Activated T-helper 2 cell treated with anti-CD3 and anti-CD28 coated beads, Interferon-gamma antibody, Interleukin-2, Interleukin-4, amounts not matched to agents 10 μg/mL and 5 μg/mL and 100 μg/mL, durations not matched to agents 14 hours and 24 hours and 36 hours (primary cell): ENCODE results near the gene COX6B2. TPM values are rescaled to one million over a fixed set of nuclear protein-coding genes. Genes with fewer than 3 reads are reported as not detected.

Experiments used
- DNase-seq: peaks from one replicate; pipeline ENCODE4 v3.0.0; 2021; ENCODE audit warnings: low spot score
- H3K27ac Mint-ChIP-seq: one replicate; pipeline ENCODE4 v1.8.0; 2021; ENCODE audit warnings: mixed read lengths
- H3K27me3 Mint-ChIP-seq: one replicate; pipeline ENCODE4 v1.8.0; 2021; ENCODE audit warnings: low read depth, mixed read lengths
- H3K36me3 Mint-ChIP-seq: one replicate; pipeline ENCODE4 v1.8.0; 2021; ENCODE audit warnings: low read depth, mixed read lengths
- H3K4me1 Mint-ChIP-seq: one replicate; pipeline ENCODE4 v1.8.0; 2021; ENCODE audit warnings: low read depth, mixed read lengths
- H3K4me3 Mint-ChIP-seq: one replicate; pipeline ENCODE4 v1.8.0; 2021; ENCODE audit warnings: low read depth, mild to moderate bottlenecking, moderate library complexity, mixed read lengths
- H3K9me3 Mint-ChIP-seq: one replicate; pipeline ENCODE4 v1.8.0; 2021; ENCODE audit warnings: mixed read lengths
- intact Hi-C: fragments of 100-400 bp; cut with micrococcal nuclease; formaldehyde crosslinking; loops from one replicate; pipeline ENCODE4 v1.15.1; 2023
- total RNA-seq: library from RNA; stranded (reverse); gene quantifications from 2 replicates; pipeline ENCODE4 v1.2.3, GENCODE V29; 2022

COX6B2 gene
- total RNA-seq, 1 donor from 2014 or later = 1.8 TPM

DNA sequence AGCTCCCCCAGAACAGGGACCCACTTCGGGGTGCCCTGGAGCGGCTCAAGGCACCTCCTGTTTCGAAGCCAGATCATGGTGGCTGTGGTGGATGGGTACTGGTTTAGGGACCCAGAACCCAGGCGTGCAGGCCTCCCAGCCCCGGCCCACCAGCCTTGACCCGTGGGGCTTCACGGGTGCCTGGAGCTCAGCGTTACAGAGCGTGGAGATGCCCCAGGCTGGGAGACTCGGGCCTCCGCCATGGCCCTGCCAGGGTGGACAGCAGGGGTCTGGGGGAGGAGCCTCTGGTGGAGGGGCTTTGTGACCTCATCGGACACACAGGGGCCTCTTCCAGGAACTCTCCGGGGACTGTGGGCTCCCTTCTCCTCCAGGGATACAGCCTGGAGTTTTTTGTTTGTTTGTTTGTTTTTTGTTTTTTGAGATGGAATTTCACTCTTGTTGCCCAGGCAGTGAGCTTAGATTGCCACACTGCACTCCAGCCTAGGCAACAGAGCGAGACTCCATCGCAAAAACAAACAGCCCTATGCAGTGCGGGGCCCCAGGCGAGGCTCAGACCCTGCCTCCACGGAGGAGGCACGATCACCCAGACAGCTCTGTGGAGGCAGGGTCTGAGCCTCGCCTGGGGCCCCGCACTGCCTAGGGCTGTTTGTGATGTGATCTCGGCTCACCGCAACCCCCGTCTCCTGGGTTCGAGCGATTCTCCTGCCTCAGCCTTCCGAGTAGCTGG, 8.6 kb upstream of the COX6B2 start, which contains the start of gene GARIN5B:
GARIN5B (minus strand) TSS at position 271 of the 727 bp plus-strand sequence; CDS start at position 77, 194 bp downstream.
- H3K4me1 Mint-ChIP-seq = no peaks in the 10 kb centered on the region
- no peak within 1 kb of the TSS for H3K4me3 Mint-ChIP-seq
- H3K9me3 Mint-ChIP-seq = no peaks in the 10 kb centered on the region
- peaks cover 7% of the 10 kb centered on the region for H3K27me3 Mint-ChIP-seq
- no peak for DNase-seq
- intact Hi-C loops = no loop called here
- H3K36me3 Mint-ChIP-seq = no peaks in the 10 kb centered on the region
- no peak within 1 kb of the TSS for H3K27ac Mint-ChIP-seq

DNA sequence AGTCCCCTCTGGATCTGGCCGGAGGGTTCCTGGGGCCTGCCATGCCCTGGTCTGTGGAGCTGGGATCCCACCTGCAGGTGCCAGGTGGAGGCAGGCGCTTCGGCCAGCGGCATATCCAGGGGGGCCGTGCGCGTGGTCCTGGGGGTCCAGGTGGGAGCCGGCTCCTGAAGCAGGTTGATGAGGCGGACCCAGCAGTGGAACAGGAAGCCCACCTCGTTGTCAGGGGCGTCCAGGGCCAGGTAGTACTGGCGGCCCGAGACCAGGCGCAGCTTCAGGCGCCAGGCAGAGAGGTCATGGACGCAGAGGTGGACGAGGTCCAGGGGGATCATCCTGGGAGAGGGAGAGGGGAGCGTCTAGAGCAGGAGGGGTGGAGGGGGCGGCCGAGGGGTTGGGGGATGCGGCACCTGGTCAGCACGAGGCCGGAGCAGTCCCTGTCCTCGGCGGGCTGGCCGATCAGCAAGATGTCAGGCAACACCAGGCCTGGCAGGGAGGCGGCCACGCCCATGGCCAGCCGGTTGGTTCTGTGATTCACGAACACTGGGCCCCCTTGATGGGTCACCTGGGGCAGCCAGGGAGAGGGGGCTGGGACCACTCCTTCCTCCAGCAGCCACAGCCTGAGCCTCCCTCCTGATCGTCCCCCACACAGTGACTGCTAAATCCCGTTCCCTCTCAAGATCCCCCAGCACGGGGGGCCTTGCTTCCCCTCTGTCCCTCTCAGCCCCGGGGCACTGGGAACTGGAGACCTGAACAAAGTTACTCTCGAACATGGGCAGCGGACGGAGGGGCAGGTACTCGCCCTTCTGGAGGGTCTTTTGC, 7.9 kb upstream of the COX6B2 start:
- Mint-ChIP-seq H3K4me1 (no peaks in the 10 kb centered on the region), H3K27ac (no peak overlapping the region), H3K36me3 (no peaks in the 10 kb centered on the region), H3K9me3 (no peaks in the 10 kb centered on the region), H3K27me3 (peaks cover 5% of the 10 kb centered on the region), H3K4me3 (no peak overlapping the region)
- intact Hi-C loops = no loop called here
- no peak for DNase-seq

DNA sequence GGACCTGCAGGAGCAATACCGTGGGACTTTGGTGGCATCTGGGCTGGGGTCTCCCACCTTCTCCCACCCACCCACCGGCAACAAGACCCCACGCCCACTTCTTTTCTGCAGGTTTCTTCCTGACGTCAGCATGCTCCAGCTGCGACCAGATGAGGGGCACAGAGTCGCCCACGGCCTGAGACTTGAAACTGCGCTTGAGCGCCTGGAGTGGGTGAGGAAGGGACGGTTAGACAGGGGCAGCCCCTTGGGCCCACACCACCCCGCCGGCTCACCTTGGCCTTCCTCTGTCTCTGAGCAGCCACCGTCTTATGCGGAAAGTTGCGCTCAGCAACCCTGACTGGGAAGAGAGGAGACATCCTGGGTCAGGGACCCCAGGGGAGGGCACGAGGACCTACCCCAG, 6.4 kb upstream of the COX6B2 start:
- intact Hi-C loops = no loop called here
- H3K27ac Mint-ChIP-seq = no peak overlapping the region
- H3K9me3 Mint-ChIP-seq = no peaks in the 10 kb centered on the region
- no peak overlapping the region for H3K4me3 Mint-ChIP-seq
- no peaks in the 10 kb centered on the region for H3K4me1 Mint-ChIP-seq
- DNase-seq = no peak
- H3K27me3 Mint-ChIP-seq = peaks cover 10% of the 10 kb centered on the region
- H3K36me3 Mint-ChIP-seq = no peaks in the 10 kb centered on the region

DNA sequence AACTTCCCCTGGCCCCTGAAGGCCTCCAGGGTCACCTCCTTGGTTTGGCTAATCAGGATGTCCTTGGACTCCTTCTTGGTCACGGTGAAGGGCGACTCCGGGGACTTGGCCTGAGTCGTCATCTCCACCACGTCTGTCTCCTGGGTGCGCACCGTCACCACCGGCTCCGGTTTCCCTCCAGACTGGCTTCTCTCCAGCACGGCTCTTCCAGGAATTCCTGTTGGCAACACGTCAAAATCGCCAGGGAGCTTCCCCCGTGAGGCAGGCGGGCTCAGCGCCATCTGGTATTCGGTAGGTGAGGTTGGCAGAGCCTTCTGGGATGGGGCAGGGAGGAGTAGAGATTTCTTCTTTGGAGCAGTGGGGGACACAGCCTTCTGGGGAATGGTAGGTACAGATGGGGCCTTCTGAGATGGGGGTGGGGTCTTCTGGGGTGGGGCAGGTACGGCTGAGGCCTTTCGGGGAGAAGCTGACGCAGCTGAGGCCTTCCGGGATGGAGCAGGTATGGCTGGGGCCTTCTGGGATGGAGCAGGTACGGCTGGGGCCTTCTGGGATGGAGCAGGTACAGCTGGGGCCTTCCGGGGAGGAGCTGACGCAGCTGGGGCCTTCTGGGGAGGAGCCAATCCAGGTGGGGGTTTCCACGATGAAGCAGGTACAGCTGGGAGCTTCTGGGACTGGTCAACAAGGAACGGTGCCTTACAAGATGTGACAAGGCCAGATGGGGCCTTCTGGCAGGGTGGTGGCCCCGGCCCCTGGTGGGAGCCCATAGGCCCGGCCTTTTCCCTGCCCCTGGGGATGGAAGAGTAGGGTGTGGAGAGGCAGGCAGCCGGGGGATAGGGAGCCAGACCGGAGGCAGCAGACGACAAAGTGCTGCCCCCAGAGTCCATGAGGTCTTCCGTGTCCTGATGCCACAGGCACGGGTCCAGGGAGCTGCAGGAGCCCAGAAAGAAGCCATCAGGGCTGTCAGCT, 4.7 kb upstream of the COX6B2 start:
- Mint-ChIP-seq H3K36me3 (no peaks in the 10 kb centered on the region), H3K9me3 (no peaks in the 10 kb centered on the region), H3K4me3 (no peak overlapping the region), H3K4me1 (no peaks in the 10 kb centered on the region), H3K27ac (no peak overlapping the region), H3K27me3 (peaks cover 18% of the 10 kb centered on the region)
- no peak for DNase-seq
- intact Hi-C loops = no loop called here

GRCh38 chr19:55358493-55358892, 4.0 kb upstream of the COX6B2 start:
- H3K4me1 Mint-ChIP-seq = no peaks in the 10 kb centered on the region
- no peak overlapping the region for H3K4me3 Mint-ChIP-seq
- no peaks in the 10 kb centered on the region for H3K36me3 Mint-ChIP-seq
- DNase-seq = no peak
- H3K9me3 Mint-ChIP-seq = no peaks in the 10 kb centered on the region
- no peak overlapping the region for H3K27ac Mint-ChIP-seq
- intact Hi-C loops = no loop called here
- H3K27me3 Mint-ChIP-seq = peaks cover 22% of the 10 kb centered on the region

DNA sequence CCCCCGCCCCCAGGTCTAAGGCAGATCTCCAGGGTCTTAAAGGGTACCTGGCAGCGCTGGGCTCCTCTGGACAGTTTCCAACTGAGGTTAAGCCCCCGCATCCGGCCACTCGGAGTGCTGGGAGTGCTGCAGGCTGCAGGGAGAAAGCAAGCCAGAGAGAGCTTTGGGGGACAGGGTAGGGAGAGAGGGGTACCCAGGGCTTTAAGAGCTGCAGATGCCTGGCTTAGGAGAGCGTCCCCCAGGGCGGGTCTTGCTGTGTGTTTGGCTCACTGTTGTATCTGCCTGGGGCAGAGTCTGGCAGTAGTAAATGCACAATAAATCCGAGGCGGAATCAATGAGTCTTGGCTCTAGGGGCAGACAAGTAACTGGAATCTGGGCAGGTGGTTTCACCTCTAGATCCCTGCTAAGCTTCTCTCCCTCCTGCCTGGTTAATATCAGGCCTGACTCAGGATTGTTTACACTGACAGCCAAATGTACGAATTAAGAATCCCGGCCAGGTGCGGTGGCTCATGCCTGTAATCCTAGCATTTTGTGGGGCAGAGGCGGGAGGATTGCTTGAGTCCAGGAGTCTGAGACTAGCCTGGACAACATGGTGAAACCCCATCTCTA, 798 bp upstream of the COX6B2 start:
- intact Hi-C loops = no loop called here
- Mint-ChIP-seq H3K4me1 (no peaks in the 10 kb centered on the region), H3K4me3 (no peak overlapping the region), H3K9me3 (no peaks in the 10 kb centered on the region), H3K36me3 (no peaks in the 10 kb centered on the region), H3K27me3 (peaks cover 46% of the 10 kb centered on the region), H3K27ac (no peak overlapping the region)
- no peak for DNase-seq

DNA sequence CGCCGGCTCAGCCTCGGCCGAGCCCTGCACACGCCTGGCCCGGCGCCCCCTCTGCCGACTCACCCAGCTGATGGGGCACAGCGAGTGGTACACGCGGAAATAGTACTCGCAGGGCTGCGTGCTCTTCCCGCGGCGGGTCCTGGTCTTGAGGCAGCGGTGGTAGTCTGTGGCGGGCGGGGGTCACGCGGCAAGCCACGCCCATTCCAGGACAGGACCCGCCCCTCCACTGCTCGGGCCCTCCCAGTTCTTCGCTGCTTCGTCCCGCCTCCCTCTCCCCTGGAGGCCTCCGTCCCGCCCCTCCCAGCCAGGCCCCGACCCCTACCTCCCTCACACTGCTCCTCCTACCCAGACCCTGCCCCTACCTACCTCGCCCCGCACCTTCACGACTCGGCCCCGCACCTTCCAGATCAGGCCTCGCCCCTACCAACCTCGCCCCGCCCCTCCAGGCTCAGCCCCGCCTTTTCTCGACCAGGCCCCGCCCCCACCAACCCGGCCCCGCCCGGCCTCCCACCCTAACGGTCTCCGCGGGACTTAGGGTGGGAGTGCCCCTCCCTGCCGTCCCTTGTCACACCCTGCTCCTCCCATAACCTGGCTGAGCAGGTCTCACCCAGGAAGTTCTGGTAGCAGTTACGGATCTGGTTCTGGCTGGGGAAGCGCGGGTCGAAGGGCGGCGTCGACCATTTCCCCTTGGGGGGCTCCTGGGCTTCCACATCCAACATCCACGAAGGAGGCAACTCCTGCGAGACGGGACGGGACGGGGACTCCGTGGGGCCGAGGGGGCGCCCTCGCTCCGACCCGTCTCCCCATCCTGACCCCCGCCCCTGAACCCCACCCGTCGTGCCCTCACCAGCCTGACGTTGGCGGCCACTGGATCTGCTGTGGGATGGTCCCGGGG, 469 bp downstream of the COX6B2 start:
- no peaks in the 10 kb centered on the region for H3K36me3 Mint-ChIP-seq

GRCh38 chr19:55353356-55353802, 1.1 kb downstream of the COX6B2 start:
- H3K9me3 Mint-ChIP-seq = no peaks in the 10 kb centered on the region
- intact Hi-C loops = no loop called here
- no peak for DNase-seq
- H3K27me3 Mint-ChIP-seq = peaks cover 46% of the 10 kb centered on the region
- no peak overlapping the region for H3K27ac Mint-ChIP-seq
- no peaks in the 10 kb centered on the region for H3K4me1 Mint-ChIP-seq
- H3K36me3 Mint-ChIP-seq = no peaks in the 10 kb centered on the region
- H3K4me3 Mint-ChIP-seq = peak overlapping the region; percentile 64

More for the DNA sequence above, 469 bp downstream of the COX6B2 start:
- no peaks in the 10 kb centered on the region for H3K4me1 Mint-ChIP-seq
- H3K27ac Mint-ChIP-seq = no peak overlapping the region
- intact Hi-C loops = no loop called here
- DNase-seq = peak; percentile 31
- no peaks in the 10 kb centered on the region for H3K9me3 Mint-ChIP-seq
- peaks cover 46% of the 10 kb centered on the region for H3K27me3 Mint-ChIP-seq
- peak overlapping the region; percentile 64 for H3K4me3 Mint-ChIP-seq

DNA sequence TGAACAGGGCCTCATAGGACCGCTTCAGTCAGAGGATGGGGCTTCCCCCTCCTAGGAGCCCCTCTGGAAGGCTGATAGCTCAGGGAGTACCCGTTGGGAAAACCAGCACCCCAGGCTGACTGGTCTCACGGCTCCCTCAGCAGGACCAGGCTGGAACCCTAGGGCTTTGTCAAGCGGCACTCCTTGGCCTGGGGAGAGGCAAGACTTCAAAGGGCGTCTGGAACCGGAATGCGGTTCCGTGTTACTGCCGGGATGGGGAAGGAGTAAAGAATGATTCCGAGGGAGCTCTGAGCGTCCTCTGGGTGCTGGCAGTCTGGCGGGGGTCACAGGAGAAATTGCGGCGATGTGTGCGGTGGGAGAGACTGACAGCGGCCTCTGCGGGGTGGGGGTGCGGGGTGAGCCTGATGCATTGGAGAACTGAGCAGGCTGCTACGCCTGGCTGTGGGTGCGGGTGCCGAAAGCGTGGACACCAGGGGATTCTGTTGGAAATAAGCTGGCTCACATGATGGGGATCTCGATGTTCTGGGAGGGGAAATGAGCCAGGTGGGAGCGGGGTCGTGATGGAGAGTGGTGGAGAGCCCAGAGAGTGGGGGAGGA, 1.9 kb downstream of the COX6B2 start:
- Mint-ChIP-seq H3K9me3 (no peaks in the 10 kb centered on the region), H3K27ac (no peak overlapping the region), H3K27me3 (peaks cover 46% of the 10 kb centered on the region), H3K36me3 (peaks cover 3% of the 10 kb centered on the region), H3K4me1 (no peaks in the 10 kb centered on the region), H3K4me3 (peak overlapping the region; percentile 15)
- no peak for DNase-seq
- intact Hi-C loops = no loop called here

- Mint-ChIP-seq H3K36me3 (peaks cover 3% of the 10 kb centered on the region), H3K4me1 (no peaks in the 10 kb centered on the region), H3K27me3 (peaks cover 41% of the 10 kb centered on the region), H3K27ac (no peak overlapping the region), H3K9me3 (no peaks in the 10 kb centered on the region), H3K4me3 (no peak overlapping the region)
- intact Hi-C loops = no loop called here
- DNase-seq = no peak
Measured at GRCh38 chr19:55352040-55352439, 2.5 kb downstream of the COX6B2 start.

- Mint-ChIP-seq H3K4me3 (no peak overlapping the region), H3K4me1 (no peaks in the 10 kb centered on the region)
- intact Hi-C loops = no loop called here
Measured at GRCh38 chr19:55350620-55351315, 3.8 kb downstream of the COX6B2 start.

More at GRCh38 chr19:55350620-55351315, 3.8 kb downstream of the COX6B2 start:
- peaks cover 3% of the 10 kb centered on the region for H3K36me3 Mint-ChIP-seq
- DNase-seq = no peak
- peaks cover 35% of the 10 kb centered on the region for H3K27me3 Mint-ChIP-seq
- no peaks in the 10 kb centered on the region for H3K9me3 Mint-ChIP-seq
- no peak overlapping the region for H3K27ac Mint-ChIP-seq
